Fibroblast of the aortic adventitia (primary cell): ENCODE data around the gene CREB3L1. TPM values are rescaled to one million over a fixed set of nuclear protein-coding genes. Genes with fewer than 3 reads are reported as not detected.
A peak's percentile ranks its signal among the peaks of the same experiment; 100 is the strongest.

ENCODE experiments used
- DNase-seq: peaks from one replicate; pipeline ENCODE4 v3.0.0-alpha.2; 2010; ENCODE audit warnings: low read depth
- H3K4me3 ChIP-seq: 2 replicates; pipeline ENCODE4 v1.5.1; 2011; ENCODE audit warnings: low read depth, mild to moderate bottlenecking, control low read depth, low read length, moderate library complexity
- CTCF ChIP-seq: IDR thresholded peaks from 2 replicates; pipeline ENCODE4 v1.5.1; 2011; ENCODE audit warnings: mild to moderate bottlenecking, low read length, control low read depth, inconsistent platforms; ENCODE audit not compliant: insufficient read depth
- total RNA-seq: library from RNA; depleted of rRNA; stranded (reverse); fragments of >200 nt; gene quantifications from 2 replicates; pipeline ENCODE4 v1.2.3, GENCODE V29; 2012; ENCODE audit warnings: low replicate concordance

The CREB3L1 gene
- total RNA-seq, 1 donor = 37.5 TPM

- H3K4me3 ChIP-seq = no peak overlapping the region
- peak; percentile 59 for DNase-seq
- no peak for TF ChIP-seq CTCF
Measured at GRCh38 chr11:46249103-46249937, 28.1 kb upstream of the CREB3L1 start.

- DNase-seq = peak; percentile 45
- no peak for TF ChIP-seq CTCF
- H3K4me3 ChIP-seq = no peak overlapping the region
Measured at GRCh38 chr11:46249938-46250744, 27.3 kb upstream of the CREB3L1 start.

- no peak for TF ChIP-seq CTCF
- no peak for DNase-seq
- H3K4me3 ChIP-seq = no peak overlapping the region
Measured at GRCh38 chr11:46250745-46251052, 26.8 kb upstream of the CREB3L1 start.

- H3K4me3 ChIP-seq = no peak overlapping the region
- TF ChIP-seq CTCF = no peak
- DNase-seq = no peak
Measured at GRCh38 chr11:46251954-46252353, 25.5 kb upstream of the CREB3L1 start.

- H3K4me3 ChIP-seq = no peak overlapping the region
- DNase-seq = no peak
- no peak for TF ChIP-seq CTCF
Measured at GRCh38 chr11:46252373-46252914, 25.0 kb upstream of the CREB3L1 start.

GRCh38 chr11:46253258-46254132 lies 24.0 kb upstream of the CREB3L1 start:
- no peak for TF ChIP-seq CTCF
- DNase-seq = peak; percentile 26
- no peak overlapping the region for H3K4me3 ChIP-seq
